Effector memory CD8-positive, alpha-beta T cell (primary cell): ENCODE data around the gene NDFIP2.
"Not testable (repeated sequence)": the region's sequence is repeated elsewhere in the genome, so short reads cannot be mapped to it uniquely, and the experiment has no call there.

ENCODE experiments used
- ATAC-seq: fragments of 150-1000 bp; cut with Tn5 transposase; replicated peaks from 2 replicates; pipeline ENCODE4 v1.10.0; 2021; ENCODE audit warnings: mild to moderate bottlenecking, moderate library complexity
- DNase-seq, 3 experiments: peaks; one replicate each; pipeline ENCODE4 v3.0.0; 2021
- H3K27ac Mint-ChIP-seq, 2 donors: one replicate each; pipeline ENCODE4 v1.8.0; 2022; ENCODE audit warnings: mild to moderate bottlenecking in 2 of 2, mixed read lengths in 2 of 2, moderate library complexity in 2 of 2
- H3K27me3 Mint-ChIP-seq, 2 donors: one replicate each; pipeline ENCODE4 v1.8.0; 2022; ENCODE audit warnings: mixed read lengths in 2 of 2
- H3K36me3 Mint-ChIP-seq: one replicate; pipeline ENCODE4 v1.8.0; 2022; ENCODE audit warnings: mild to moderate bottlenecking, moderate library complexity, mixed read lengths; ENCODE audit not compliant: insufficient read depth
- H3K4me1 Mint-ChIP-seq, 2 donors: one replicate each; pipeline ENCODE4 v1.8.0; 2022; ENCODE audit warnings: low read depth in 2 of 2, mixed read lengths in 2 of 2
- H3K4me3 Mint-ChIP-seq, 2 donors: one replicate each; pipeline ENCODE4 v1.8.0; 2022; ENCODE audit warnings: mild to moderate bottlenecking in 2 of 2, mixed read lengths in 2 of 2, moderate library complexity in 2 of 2
- H3K9me3 Mint-ChIP-seq, 2 donors: one replicate each; pipeline ENCODE4 v1.8.0; 2022; ENCODE audit warnings: mixed read lengths in 2 of 2

The NDFIP2 gene

GRCh38 chr13:79540504-79540903 is 59.5 kb downstream of the NDFIP2 start:
- no peaks in the 10 kb centered on the region for H3K36me3 Mint-ChIP-seq
- peaks cover 0 to 2% of the 10 kb centered on the region in 2 donors for H3K4me1 Mint-ChIP-seq
- no peak for DNase-seq
- no peak for ATAC-seq
- H3K27ac Mint-ChIP-seq: no peak overlapping the region
- H3K9me3 Mint-ChIP-seq: no peaks in the 10 kb centered on the region
- H3K4me3 Mint-ChIP-seq: no peak overlapping the region
- H3K27me3 Mint-ChIP-seq: no peaks in the 10 kb centered on the region

- H3K36me3 Mint-ChIP-seq: no peaks in the 10 kb centered on the region
- H3K27ac Mint-ChIP-seq: no peak overlapping the region
- peaks cover 0 to 2% of the 10 kb centered on the region in 2 donors for H3K4me1 Mint-ChIP-seq
- no peak overlapping the region for H3K4me3 Mint-ChIP-seq
- no peaks in the 10 kb centered on the region for H3K27me3 Mint-ChIP-seq
- ATAC-seq: peak; percentile 70
- peak; percentile 16 to 37 (median 32) for DNase-seq
- H3K9me3 Mint-ChIP-seq: no peaks in the 10 kb centered on the region
Observed at GRCh38 chr13:79541426-79542049, 60.6 kb downstream of the NDFIP2 start.

DNA sequence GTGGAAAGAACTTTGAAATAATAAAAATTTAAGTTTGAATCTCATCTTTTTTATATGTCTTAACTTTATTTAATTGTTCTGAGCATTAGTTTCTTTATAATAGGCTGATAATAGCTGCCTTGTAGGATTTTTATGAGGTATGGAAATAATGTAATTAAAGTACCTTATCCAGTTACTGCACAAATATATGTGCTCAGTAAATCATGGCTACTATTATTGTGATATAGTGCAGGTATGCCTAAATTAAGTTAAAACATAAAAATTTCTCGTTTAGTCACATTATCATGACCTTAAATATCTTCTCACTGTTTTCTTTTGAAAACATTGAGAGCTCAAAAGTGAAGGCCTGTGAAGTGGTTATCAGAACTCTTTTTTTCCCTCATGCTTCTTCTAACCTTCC is 62.9 kb downstream of the NDFIP2 start:
- Mint-ChIP-seq H3K27me3 (no peaks in the 10 kb centered on the region), H3K27ac (no peak overlapping the region), H3K9me3 (no peaks in the 10 kb centered on the region), H3K4me1 (peaks cover 0 to 4% of the 10 kb centered on the region in 2 donors), H3K36me3 (no peaks in the 10 kb centered on the region), H3K4me3 (no peak overlapping the region)
- no peak for DNase-seq
- no peak for ATAC-seq

DNA sequence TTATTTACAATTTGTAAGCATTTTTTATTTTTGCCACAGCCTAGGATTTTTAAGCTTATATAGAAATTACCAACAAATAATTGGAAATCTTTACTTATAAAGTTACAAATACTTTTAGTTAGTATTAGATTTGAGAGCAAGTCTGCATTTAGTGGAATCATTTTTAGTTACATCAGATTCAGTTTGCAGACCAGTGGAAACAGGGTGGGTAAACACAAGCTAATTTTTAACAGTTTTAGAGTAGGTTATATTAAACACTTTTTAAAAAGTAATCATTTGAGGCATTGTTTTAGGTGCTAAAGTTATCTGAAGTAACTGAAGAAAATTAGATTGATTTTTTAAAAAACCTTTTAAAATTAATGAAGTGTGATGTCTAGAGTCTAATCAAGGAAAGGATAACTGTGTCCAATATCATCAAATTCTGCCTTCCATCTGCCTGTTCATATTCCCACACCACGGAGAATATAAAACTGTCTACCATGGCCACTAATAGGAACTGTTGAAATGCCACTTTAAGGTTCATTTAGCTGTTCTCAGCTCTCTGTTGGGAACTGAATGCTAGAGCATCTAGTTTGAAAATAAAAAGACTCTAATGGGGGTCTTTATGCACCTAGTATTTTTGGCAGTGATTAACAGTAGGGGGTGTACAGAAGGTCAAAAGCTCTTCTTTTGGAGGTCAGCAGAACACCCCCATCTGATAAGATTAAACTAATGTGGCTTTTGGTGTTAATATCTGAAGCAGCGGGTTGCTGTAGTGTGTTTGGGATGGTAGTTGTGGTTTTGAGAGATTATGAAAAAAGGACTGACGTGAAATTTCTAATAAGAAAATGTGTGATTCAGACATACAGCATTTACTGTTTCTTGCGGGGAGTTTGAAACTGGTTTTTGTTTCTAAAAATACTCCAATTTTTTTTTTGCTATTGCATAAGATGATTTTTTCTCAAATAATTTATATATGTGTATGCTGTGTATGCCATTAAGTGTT is 66.5 kb downstream of the NDFIP2 start:
- Mint-ChIP-seq H3K4me3 (no peak overlapping the region), H3K27me3 (no peaks in the 10 kb centered on the region), H3K36me3 (no peaks in the 10 kb centered on the region), H3K9me3 (no peaks in the 10 kb centered on the region), H3K4me1 (peaks cover 0 to 4% of the 10 kb centered on the region in 2 donors), H3K27ac (no peak overlapping the region)
- DNase-seq: no peak
- ATAC-seq: no peak

DNA sequence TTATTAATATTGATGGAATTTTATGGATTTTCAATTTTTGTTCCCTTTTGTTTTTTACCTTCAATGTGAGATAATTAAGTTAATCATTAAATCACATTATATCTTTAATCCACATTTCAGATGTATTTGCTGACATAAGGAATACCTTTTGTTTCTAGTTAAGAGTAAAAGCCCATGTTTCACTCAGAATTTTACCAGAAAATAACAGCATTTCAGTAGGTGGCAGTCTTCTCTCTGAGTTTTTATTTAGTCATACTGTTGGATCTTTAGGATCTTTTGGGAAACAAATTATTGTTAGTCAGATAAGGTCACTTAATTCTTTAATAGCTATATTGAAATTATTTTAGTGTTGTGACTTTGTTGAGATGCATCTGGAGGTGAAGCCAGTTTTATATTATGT is 67.9 kb downstream of the NDFIP2 start:
- DNase-seq (no peak), ATAC-seq (no peak)
- Mint-ChIP-seq H3K4me3 (no peak overlapping the region), H3K27me3 (no peaks in the 10 kb centered on the region), H3K36me3 (no peaks in the 10 kb centered on the region), H3K9me3 (no peaks in the 10 kb centered on the region), H3K27ac (no peak overlapping the region), H3K4me1 (peaks cover 0 to 4% of the 10 kb centered on the region in 2 donors)

DNA sequence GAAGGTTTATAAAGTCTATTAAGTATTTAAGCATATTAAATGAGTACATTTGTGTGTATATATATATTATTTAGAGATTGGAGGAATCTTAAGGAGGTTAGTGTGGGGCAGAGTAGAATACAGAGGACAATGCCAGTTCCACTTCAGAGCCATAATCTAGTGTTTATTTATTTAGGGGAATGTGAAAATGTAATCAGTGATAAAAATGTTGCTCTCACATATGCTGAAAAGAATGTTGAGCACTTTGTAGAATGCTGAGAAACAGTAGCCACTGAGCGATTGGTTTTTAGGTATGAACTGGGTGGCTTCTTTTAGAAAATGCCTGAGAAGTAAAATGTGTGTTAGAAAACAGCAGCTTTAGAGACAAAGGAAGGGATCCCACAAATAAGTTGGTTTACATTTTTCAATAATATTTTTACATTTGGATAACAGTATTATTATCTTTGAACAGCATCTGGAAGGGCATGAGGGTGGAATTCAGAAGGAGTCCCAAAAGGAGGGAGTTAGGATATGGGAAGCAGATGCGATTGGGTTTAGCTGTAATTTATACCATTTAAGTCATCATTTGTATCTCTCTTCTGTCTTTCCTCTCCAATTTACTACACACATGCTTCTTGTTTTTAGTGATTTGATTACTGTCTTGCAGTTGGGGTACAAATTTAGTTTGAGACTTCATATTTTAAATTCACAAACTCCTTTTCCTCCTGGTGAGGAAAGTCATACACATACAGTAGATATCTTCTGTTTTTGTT is 68.6 kb downstream of the NDFIP2 start:
- H3K36me3 Mint-ChIP-seq: no peaks in the 10 kb centered on the region
- DNase-seq: no peak
- H3K4me3 Mint-ChIP-seq: no peak overlapping the region
- no peaks in the 10 kb centered on the region for H3K27me3 Mint-ChIP-seq
- no peaks in the 10 kb centered on the region for H3K9me3 Mint-ChIP-seq
- ATAC-seq: no peak
- no peak overlapping the region for H3K27ac Mint-ChIP-seq
- H3K4me1 Mint-ChIP-seq: peaks cover 0 to 4% of the 10 kb centered on the region in 2 donors

GRCh38 chr13:79557666-79558065 is 76.7 kb downstream of the NDFIP2 start:
- Mint-ChIP-seq H3K9me3 (peaks cover 2 to 7% of the 10 kb centered on the region in 2 donors), H3K27ac (no peak overlapping the region), H3K4me3 (no peak overlapping the region), H3K36me3 (no peaks in the 10 kb centered on the region), H3K4me1 (no peaks in the 10 kb centered on the region), H3K27me3 (peaks cover 8 to 12% of the 10 kb centered on the region in 2 donors)
- DNase-seq: no peak
- no peak for ATAC-seq

- H3K4me1 Mint-ChIP-seq: no peaks in the 10 kb centered on the region
- H3K4me3 Mint-ChIP-seq: no peak overlapping the region
- DNase-seq: no peak
- H3K27me3 Mint-ChIP-seq: peaks cover 8 to 12% of the 10 kb centered on the region in 2 donors
- no peak overlapping the region for H3K27ac Mint-ChIP-seq
- H3K36me3 Mint-ChIP-seq: no peaks in the 10 kb centered on the region
- no peak for ATAC-seq
- peaks cover 4 to 17% of the 10 kb centered on the region in 2 donors for H3K9me3 Mint-ChIP-seq
Observed at GRCh38 chr13:79560954-79561353, 80.0 kb downstream of the NDFIP2 start.

DNA sequence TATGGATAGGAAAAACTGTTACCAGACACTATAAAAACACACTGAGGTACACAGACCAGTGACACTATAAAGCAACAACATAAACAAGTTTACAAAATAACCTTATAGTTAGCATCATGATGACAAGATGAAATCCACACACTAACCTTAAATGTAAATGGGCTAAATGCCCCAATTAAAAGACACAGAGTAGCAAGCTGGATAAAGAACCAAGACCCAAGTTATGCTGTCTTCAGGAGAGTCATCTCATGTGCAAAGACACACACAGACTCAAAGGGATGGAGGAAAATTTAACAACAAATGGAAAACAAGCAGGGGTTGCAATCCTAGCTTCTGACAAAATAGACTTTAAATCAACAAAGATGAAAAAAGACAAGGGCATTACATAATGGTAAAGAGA is 81.6 kb downstream of the NDFIP2 start:
- no peak overlapping the region for H3K4me3 Mint-ChIP-seq
- H3K36me3 Mint-ChIP-seq: no peaks in the 10 kb centered on the region
- H3K27ac Mint-ChIP-seq: no peak overlapping the region
- H3K27me3 Mint-ChIP-seq: peaks cover 8 to 12% of the 10 kb centered on the region in 2 donors
- ATAC-seq: no peak
- H3K4me1 Mint-ChIP-seq: no peaks in the 10 kb centered on the region
- DNase-seq: no peak
- peaks cover 4 to 17% of the 10 kb centered on the region in 2 donors for H3K9me3 Mint-ChIP-seq

- Mint-ChIP-seq H3K36me3 (no peaks in the 10 kb centered on the region), H3K9me3 (peaks cover 4 to 17% of the 10 kb centered on the region in 2 donors), H3K27ac (no peak overlapping the region), H3K27me3 (peaks cover 14 to 27% of the 10 kb centered on the region in 2 donors), H3K4me3 (no peak overlapping the region), H3K4me1 (no peaks in the 10 kb centered on the region)
- DNase-seq: no peak
- no peak for ATAC-seq
Observed at GRCh38 chr13:79566118-79566517, 85.2 kb downstream of the NDFIP2 start.

DNA sequence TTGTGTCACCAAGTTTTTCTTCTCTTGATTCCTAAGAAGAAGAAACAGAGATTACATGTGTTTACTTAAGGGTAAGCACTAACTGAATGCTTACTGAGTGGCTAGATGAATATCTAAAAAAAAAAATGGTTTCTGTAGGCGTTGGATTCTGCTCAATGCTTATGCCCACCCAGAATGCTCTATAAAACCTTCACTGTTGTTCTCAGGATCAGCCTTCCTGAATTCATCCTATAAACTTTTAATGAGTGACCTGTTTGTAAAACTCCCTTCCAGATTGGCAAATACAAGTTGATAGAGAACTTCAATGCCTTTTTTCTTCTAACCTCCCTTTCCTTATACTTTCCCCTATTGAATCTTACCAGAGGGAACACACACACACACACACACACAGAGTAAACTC is 90.2 kb downstream of the NDFIP2 start:
- no peaks in the 10 kb centered on the region for H3K9me3 Mint-ChIP-seq
- no peaks in the 10 kb centered on the region for H3K4me1 Mint-ChIP-seq
- no peak overlapping the region for H3K4me3 Mint-ChIP-seq
- no peaks in the 10 kb centered on the region for H3K36me3 Mint-ChIP-seq
- no peak for ATAC-seq
- peaks cover 6 to 15% of the 10 kb centered on the region in 2 donors for H3K27me3 Mint-ChIP-seq
- DNase-seq: no peak
- no peak overlapping the region for H3K27ac Mint-ChIP-seq

GRCh38 chr13:79573892-79574291 is 92.9 kb downstream of the NDFIP2 start:
- not testable (repeated sequence) for ATAC-seq, H3K27me3 Mint-ChIP-seq, H3K9me3 Mint-ChIP-seq, H3K27ac Mint-ChIP-seq, H3K4me3 Mint-ChIP-seq, DNase-seq, H3K4me1 Mint-ChIP-seq, H3K36me3 Mint-ChIP-seq

GRCh38 chr13:79581870-79582315 is 100.9 kb downstream of the NDFIP2 start:
- no peaks in the 10 kb centered on the region for H3K27me3 Mint-ChIP-seq
- no peaks in the 10 kb centered on the region for H3K36me3 Mint-ChIP-seq
- no peaks in the 10 kb centered on the region for H3K9me3 Mint-ChIP-seq
- DNase-seq (no peak), ATAC-seq (no peak)
- H3K27ac Mint-ChIP-seq: no peak overlapping the region
- H3K4me3 Mint-ChIP-seq: no peak overlapping the region
- no peaks in the 10 kb centered on the region for H3K4me1 Mint-ChIP-seq
